OCI-LY1 (cell line): ENCODE measurements around the gene BOK.

Experiments
- H2AFZ ChIP-seq: fragments of 200-600 bp; sonication (generic), shearing (Covaris generic); 2 replicates; pipeline ENCODE4 v1.6.0; 2014; ENCODE audit warnings: antibody characterized with exemption, mild to moderate bottlenecking, low read length
- H3F3A ChIP-seq: fragments of 200-600 bp; sonication (generic), shearing (Covaris generic); 2 replicates; pipeline ENCODE4 v1.6.0; 2014; ENCODE audit warnings: mild to moderate bottlenecking, antibody characterized with exemption, low read length, moderate library complexity; ENCODE audit not compliant: insufficient read depth
- H3K27ac ChIP-seq: fragments of 200-600 bp; sonication (generic); 2 replicates; pipeline ENCODE4 v1.5.1; 2014; ENCODE audit warnings: low read length, mixed run types, mild to moderate bottlenecking, low read depth; ENCODE audit not compliant: poor library complexity, severe bottlenecking
- H3K27me3 ChIP-seq: fragments of 200-600 bp; sonication (generic); 2 replicates; pipeline ENCODE4 v1.6.0; 2014; ENCODE audit warnings: antibody characterized with exemption, mild to moderate bottlenecking, low read length, moderate library complexity; ENCODE audit not compliant: insufficient read depth
- H3K36me3 ChIP-seq: fragments of 200-600 bp; sonication (generic); 2 replicates; pipeline ENCODE4 v1.6.1; 2014; ENCODE audit warnings: mild to moderate bottlenecking, antibody characterized with exemption, low read length, moderate library complexity, mixed read lengths; ENCODE audit not compliant: insufficient read depth
- H3K4me1 ChIP-seq: fragments of 200-600 bp; sonication (generic); 2 replicates; pipeline ENCODE4 v1.5.1; 2014; ENCODE audit warnings: mild to moderate bottlenecking, low read length, moderate library complexity; ENCODE audit not compliant: insufficient read depth, severe bottlenecking
- H3K4me2 ChIP-seq: fragments of 200-600 bp; sonication (generic), shearing (Covaris generic); 2 replicates; pipeline ENCODE4 v1.6.1; 2014; ENCODE audit warnings: low read length
- H3K4me3 ChIP-seq: fragments of 200-600 bp; sonication (generic); 2 replicates; pipeline ENCODE4 v1.5.1; 2014; ENCODE audit warnings: low read length, low read depth, mild to moderate bottlenecking, mixed read lengths; ENCODE audit not compliant: poor library complexity, severe bottlenecking
- H3K79me2 ChIP-seq: fragments of 200-600 bp; shearing (Covaris generic); 2 replicates; pipeline ENCODE4 v1.6.1; 2016; ENCODE audit warnings: mixed run types, low read length, mixed read lengths; ENCODE audit not compliant: insufficient read depth
- H3K9ac ChIP-seq: fragments of 200-600 bp; sonication (generic), shearing (Covaris generic); 2 replicates; pipeline ENCODE4 v1.6.1; 2014; ENCODE audit warnings: mild to moderate bottlenecking, low read length, mixed read lengths
- H3K9me2 ChIP-seq: fragments of 200-600 bp; sonication (generic), shearing (Covaris generic); 2 replicates; pipeline ENCODE4 v1.6.1; 2014; ENCODE audit warnings: low read depth, mild to moderate bottlenecking, low read length, mixed read lengths
- H3K9me3 ChIP-seq: fragments of 200-600 bp; shearing (Covaris generic); 2 replicates; pipeline ENCODE4 v1.6.1; 2014; ENCODE audit warnings: low read length, mixed read lengths
- H4K20me1 ChIP-seq: fragments of 200-600 bp; sonication (generic), shearing (Covaris generic); 2 replicates; pipeline ENCODE4 v1.6.0; 2016; ENCODE audit warnings: mild to moderate bottlenecking, low read length; ENCODE audit not compliant: insufficient read depth
- EZH2 ChIP-seq: fragments of 200-600 bp; sonication (generic), shearing (Covaris generic); IDR thresholded peaks from 2 replicates; pipeline ENCODE4 v1.8.0; 2017; ENCODE audit warnings: borderline replicate concordance, mixed run types, mild to moderate bottlenecking, antibody characterized with exemption, low read length, moderate library complexity, mixed read lengths
- TF ChIP-seq, protein P1 (sequence below): fragments of 200-600 bp; sonication (generic), shearing (Covaris generic); IDR thresholded peaks from 2 replicates; pipeline ENCODE4 v1.5.1; 2017; ENCODE audit warnings: mild to moderate bottlenecking, antibody characterized with exemption, low read length, moderate library complexity, mixed read lengths

The BOK gene

DNA sequence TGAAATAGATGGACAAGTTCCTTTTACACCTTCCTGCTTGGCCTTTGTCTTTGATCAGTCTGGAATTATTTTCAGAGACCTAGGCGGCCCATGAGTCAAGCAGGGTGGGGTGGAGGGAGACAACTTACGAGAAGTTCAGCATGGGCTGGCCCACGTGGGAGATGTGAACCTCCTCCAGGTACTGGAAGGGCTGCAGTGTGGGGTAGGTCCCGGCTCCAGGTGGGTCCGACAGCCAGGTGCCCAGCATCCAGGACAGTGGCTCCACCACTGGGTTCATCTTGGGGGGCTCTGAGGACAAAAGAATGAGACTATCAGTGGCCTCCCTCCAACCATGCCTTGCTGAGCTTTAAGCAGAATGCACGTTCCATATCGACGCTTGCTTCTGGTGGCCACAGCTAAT lies 47.6 kb downstream of the BOK start:
- H4K20me1 ChIP-seq, result no peaks in the 10 kb centered on the region
- no peak overlapping the region for H3K4me3 ChIP-seq
- H3K79me2 ChIP-seq, result no peaks in the 10 kb centered on the region
- H3K27ac ChIP-seq, result no peak overlapping the region
- H3K9ac ChIP-seq, result no peak overlapping the region
- H3K27me3 ChIP-seq, result no peaks in the 10 kb centered on the region
- H3F3A ChIP-seq, result no peaks in the 10 kb centered on the region
- peaks cover 14% of the 10 kb centered on the region for H3K4me1 ChIP-seq
- TF ChIP-seq, protein P1, sequence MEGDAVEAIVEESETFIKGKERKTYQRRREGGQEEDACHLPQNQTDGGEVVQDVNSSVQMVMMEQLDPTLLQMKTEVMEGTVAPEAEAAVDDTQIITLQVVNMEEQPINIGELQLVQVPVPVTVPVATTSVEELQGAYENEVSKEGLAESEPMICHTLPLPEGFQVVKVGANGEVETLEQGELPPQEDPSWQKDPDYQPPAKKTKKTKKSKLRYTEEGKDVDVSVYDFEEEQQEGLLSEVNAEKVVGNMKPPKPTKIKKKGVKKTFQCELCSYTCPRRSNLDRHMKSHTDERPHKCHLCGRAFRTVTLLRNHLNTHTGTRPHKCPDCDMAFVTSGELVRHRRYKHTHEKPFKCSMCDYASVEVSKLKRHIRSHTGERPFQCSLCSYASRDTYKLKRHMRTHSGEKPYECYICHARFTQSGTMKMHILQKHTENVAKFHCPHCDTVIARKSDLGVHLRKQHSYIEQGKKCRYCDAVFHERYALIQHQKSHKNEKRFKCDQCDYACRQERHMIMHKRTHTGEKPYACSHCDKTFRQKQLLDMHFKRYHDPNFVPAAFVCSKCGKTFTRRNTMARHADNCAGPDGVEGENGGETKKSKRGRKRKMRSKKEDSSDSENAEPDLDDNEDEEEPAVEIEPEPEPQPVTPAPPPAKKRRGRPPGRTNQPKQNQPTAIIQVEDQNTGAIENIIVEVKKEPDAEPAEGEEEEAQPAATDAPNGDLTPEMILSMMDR, result no peak
- TF ChIP-seq EZH2, result no peak
- H3K4me2 ChIP-seq, result no peak overlapping the region
- H2AFZ ChIP-seq, result no peak overlapping the region
- H3K36me3 ChIP-seq, result peaks cover 37% of the 10 kb centered on the region
- H3K9me3 ChIP-seq, result no peaks in the 10 kb centered on the region
- H3K9me2 ChIP-seq, result no peaks in the 10 kb centered on the region

DNA sequence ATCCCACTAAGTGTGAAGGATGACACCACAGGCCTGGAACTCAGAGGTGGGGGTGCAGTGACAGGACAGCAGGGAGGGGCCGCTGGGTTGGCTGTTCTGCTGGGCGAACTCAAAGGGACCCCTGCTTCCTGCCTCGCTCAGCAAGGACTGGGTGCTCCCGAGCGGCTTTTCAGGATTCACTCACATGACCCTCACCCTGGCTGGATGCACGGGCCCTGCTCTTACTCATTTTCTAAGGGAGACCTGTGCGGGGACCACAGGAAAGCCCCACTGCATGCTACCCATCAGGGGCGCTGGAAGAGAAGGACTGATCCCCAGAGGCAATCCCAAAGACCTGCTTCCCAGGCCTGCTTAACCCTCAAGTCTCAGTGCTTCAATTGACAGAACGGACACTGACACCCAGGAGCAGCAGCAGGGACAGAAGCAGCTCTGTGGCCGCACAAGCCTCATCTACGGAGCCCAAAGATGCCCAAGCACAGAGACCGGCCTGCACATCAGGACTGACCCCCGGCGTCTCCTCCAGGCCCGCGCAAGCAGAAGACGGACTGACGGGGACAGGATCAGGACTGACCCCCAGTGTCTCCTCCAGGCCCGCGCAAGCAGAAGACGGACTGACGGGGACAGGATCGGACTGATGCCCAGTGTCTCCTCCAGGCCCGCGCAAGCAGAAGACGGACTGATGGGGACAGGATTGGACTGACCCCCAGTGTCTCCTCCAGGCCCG lies 48.8 kb downstream of the BOK start:
- TF ChIP-seq, protein P1, result no peak
- no peak for TF ChIP-seq EZH2
- Histone ChIP-seq H3K9ac (no peak overlapping the region), H3K27ac (no peak overlapping the region), H3K36me3 (peaks cover 29% of the 10 kb centered on the region), H3F3A (no peaks in the 10 kb centered on the region), H3K9me3 (no peaks in the 10 kb centered on the region), H3K4me2 (no peak overlapping the region), H3K79me2 (no peaks in the 10 kb centered on the region), H3K4me3 (no peak overlapping the region), H3K27me3 (no peaks in the 10 kb centered on the region), H4K20me1 (no peaks in the 10 kb centered on the region), H3K9me2 (no peaks in the 10 kb centered on the region), H3K4me1 (peaks cover 14% of the 10 kb centered on the region), H2AFZ (no peak overlapping the region)

DNA sequence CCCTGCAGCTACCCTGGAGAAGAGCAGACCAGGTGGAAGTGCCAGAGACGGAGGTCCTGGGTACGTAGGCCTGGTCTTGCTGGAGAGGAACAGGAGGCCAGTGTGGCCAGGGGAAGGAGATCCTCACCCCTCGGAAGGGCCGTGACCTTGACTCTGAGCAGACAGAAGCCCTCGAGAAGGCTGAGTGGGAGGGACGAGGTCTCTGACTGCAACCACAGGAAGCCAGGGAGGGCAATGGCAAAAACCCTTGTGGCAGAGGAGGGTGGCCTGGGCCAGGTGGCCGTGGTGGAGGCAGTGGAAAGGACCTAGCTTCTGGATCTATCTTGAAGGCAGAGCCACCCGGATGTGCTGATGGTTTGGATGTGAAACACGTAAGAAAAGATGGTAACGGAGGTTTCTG lies 50.3 kb downstream of the BOK start:
- no peak overlapping the region for H2AFZ ChIP-seq
- TF ChIP-seq EZH2, result no peak
- TF ChIP-seq, protein P1, result no peak
- no peaks in the 10 kb centered on the region for H3K9me2 ChIP-seq
- H3K27ac ChIP-seq, result no peak overlapping the region
- no peaks in the 10 kb centered on the region for H4K20me1 ChIP-seq
- H3K4me2 ChIP-seq, result no peak overlapping the region
- peaks cover 19% of the 10 kb centered on the region for H3K36me3 ChIP-seq
- H3K4me3 ChIP-seq, result no peak overlapping the region
- peaks cover 14% of the 10 kb centered on the region for H3K4me1 ChIP-seq
- no peaks in the 10 kb centered on the region for H3K27me3 ChIP-seq
- H3K9ac ChIP-seq, result no peak overlapping the region
- H3K79me2 ChIP-seq, result no peaks in the 10 kb centered on the region
- no peaks in the 10 kb centered on the region for H3F3A ChIP-seq
- no peaks in the 10 kb centered on the region for H3K9me3 ChIP-seq
